Nephron (organoid): ENCODE results near the gene RBM6.
"Not testable (repeated sequence)": the region's sequence is repeated elsewhere in the genome, so short reads cannot be mapped to it uniquely, and the experiment has no call there.

Source experiments
- H3K27ac Mint-ChIP-seq, 3 experiments: 2 replicates each; pipeline ENCODE4 v1.8.0; 2020; ENCODE audit warnings: mixed read lengths in 3 of 3, mild to moderate bottlenecking in 2 of 3, moderate library complexity in 1 of 3
- H3K27me3 Mint-ChIP-seq: 2 replicates; pipeline ENCODE4 v1.8.0; 2021; ENCODE audit warnings: low read depth, mild to moderate bottlenecking, moderate library complexity, mixed read lengths
- H3K36me3 Mint-ChIP-seq: 2 replicates; pipeline ENCODE4 v1.8.0; 2020; ENCODE audit warnings: low read depth, mixed read lengths
- H3K4me1 Mint-ChIP-seq: 2 replicates; pipeline ENCODE4 v1.8.0; 2020; ENCODE audit warnings: mixed read lengths
- H3K4me3 Mint-ChIP-seq, 3 experiments: 2 replicates each; pipeline ENCODE4 v1.8.0; 2020; ENCODE audit warnings: mild to moderate bottlenecking in 3 of 3, mixed read lengths in 3 of 3, moderate library complexity in 2 of 3
- H3K9me3 Mint-ChIP-seq: 2 replicates; pipeline ENCODE4 v1.8.0; 2020; ENCODE audit warnings: mixed read lengths
- CTCF ChIP-seq, 3 experiments: fragments of 200-600 bp; sonication (generic); IDR thresholded peaks; one replicate each; pipeline ENCODE4 v1.5.0; 2021; ENCODE audit warnings: antibody characterized with exemption in 3 of 3; ENCODE audit not compliant: unreplicated experiment in 3 of 3

The RBM6 gene

DNA sequence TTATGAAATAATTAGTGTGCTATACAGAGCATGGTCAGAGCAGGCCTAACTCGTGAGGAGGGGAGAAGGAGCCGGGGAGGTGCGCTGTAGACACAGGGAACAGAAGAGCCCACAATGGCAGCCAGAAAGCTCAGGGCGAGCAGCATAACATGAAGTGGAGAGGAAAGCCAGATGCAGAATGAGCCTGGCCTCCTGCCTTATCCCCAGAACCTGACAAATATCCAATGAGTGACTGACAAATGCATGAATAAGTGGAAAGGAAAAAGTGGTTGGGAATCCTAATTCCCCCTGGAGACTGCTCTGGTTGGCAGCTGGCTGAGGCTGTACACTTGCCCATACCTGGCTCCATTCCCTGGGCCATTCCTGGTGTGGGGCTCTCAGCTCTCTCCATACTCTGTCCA, 27.1 kb upstream of the RBM6 start:
- H3K27me3 Mint-ChIP-seq = peaks cover 9% of the 10 kb centered on the region
- no peaks in the 10 kb centered on the region for H3K9me3 Mint-ChIP-seq
- no peaks in the 10 kb centered on the region for H3K4me1 Mint-ChIP-seq
- TF ChIP-seq CTCF (IDR thresholded peaks at IDR 0.05; ENCODE audit: unreplicated experiment in 3 of 3) = no peak
- H3K36me3 Mint-ChIP-seq = peaks cover 15% of the 10 kb centered on the region
- no peak overlapping the region for H3K27ac Mint-ChIP-seq
- H3K4me3 Mint-ChIP-seq = no peak overlapping the region

DNA sequence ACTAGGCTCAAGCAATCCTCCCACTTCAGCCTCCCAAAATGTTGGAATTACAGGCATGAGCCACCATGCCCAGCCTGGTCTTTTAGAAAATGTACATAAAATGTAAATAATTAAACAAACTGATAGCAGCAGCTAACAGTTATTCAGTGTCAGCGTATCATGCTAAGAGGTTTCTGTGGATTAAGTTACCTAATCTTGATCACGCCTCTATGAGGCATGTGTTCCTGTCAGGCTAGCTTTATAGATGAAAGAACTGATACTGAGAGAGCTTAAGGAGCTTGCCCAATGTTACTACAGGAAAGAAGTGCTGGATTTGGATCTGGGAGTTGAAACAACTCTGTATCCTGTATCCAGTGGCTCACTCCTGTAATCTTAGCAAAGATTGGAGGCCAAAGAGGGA, 25.0 kb upstream of the RBM6 start:
- no peaks in the 10 kb centered on the region for H3K4me1 Mint-ChIP-seq
- no peak overlapping the region for H3K27ac Mint-ChIP-seq
- H3K36me3 Mint-ChIP-seq = peaks cover 14% of the 10 kb centered on the region
- H3K4me3 Mint-ChIP-seq = no peak overlapping the region
- TF ChIP-seq CTCF (IDR thresholded peaks at IDR 0.05; ENCODE audit: unreplicated experiment in 3 of 3) = no peak
- H3K27me3 Mint-ChIP-seq = peaks cover 7% of the 10 kb centered on the region
- no peaks in the 10 kb centered on the region for H3K9me3 Mint-ChIP-seq

- peaks cover 5% of the 10 kb centered on the region for H3K36me3 Mint-ChIP-seq
- no peaks in the 10 kb centered on the region for H3K4me1 Mint-ChIP-seq
- H3K27me3 Mint-ChIP-seq = peaks cover 4% of the 10 kb centered on the region
- H3K4me3 Mint-ChIP-seq = no peak overlapping the region
- H3K9me3 Mint-ChIP-seq = no peaks in the 10 kb centered on the region
- no peak overlapping the region for H3K27ac Mint-ChIP-seq
- TF ChIP-seq CTCF (IDR thresholded peaks at IDR 0.05; ENCODE audit: unreplicated experiment in 3 of 3) = no peak
These were observed 23.3 kb upstream of the RBM6 start for GRCh38 chr3:49916686-49917085.

- H3K9me3 Mint-ChIP-seq, H3K27ac Mint-ChIP-seq, H3K4me1 Mint-ChIP-seq, H3K4me3 Mint-ChIP-seq, H3K27me3 Mint-ChIP-seq, H3K36me3 Mint-ChIP-seq: not testable (repeated sequence)
These were observed 22.0 kb upstream of the RBM6 start for GRCh38 chr3:49917806-49918590.

DNA sequence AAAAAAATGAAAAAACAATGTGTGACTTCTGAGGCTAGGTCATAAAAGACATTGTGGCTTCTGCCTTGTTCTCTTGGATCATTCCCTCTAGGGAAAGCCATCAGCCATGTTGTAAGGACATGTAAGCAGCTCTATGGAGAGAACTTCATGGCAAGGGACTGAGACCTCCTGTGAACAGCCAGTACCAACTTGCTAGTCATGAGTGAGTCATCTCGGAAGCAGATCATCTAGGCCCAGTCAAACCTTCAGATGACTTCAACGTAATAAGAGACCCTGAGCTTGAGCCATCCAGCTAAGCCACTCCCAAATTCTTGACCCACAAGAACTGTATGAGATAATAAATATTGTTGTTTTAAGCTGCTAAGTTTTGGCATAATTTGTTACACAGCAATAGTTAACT, 15.3 kb upstream of the RBM6 start:
- no peak overlapping the region for H3K27ac Mint-ChIP-seq
- no peaks in the 10 kb centered on the region for H3K27me3 Mint-ChIP-seq
- TF ChIP-seq CTCF (IDR thresholded peaks at IDR 0.05; ENCODE audit: unreplicated experiment in 3 of 3) = no peak
- peaks cover 6% of the 10 kb centered on the region for H3K36me3 Mint-ChIP-seq
- H3K4me1 Mint-ChIP-seq = no peaks in the 10 kb centered on the region
- H3K9me3 Mint-ChIP-seq = no peaks in the 10 kb centered on the region
- peak overlapping the region in 1 of 3 experiments; percentile 38 for H3K4me3 Mint-ChIP-seq

- Mint-ChIP-seq H3K4me3 (no peak overlapping the region), H3K9me3 (no peaks in the 10 kb centered on the region), H3K27me3 (no peaks in the 10 kb centered on the region), H3K36me3 (peaks cover 6% of the 10 kb centered on the region), H3K4me1 (peaks cover 5% of the 10 kb centered on the region), H3K27ac (no peak overlapping the region)
- TF ChIP-seq CTCF (IDR thresholded peaks at IDR 0.05; ENCODE audit: unreplicated experiment in 3 of 3) = no peak
These were observed 14.5 kb upstream of the RBM6 start for GRCh38 chr3:49925485-49925884.
